ENCODE results near the gene TCF19. TPM values are rescaled to one million over a fixed set of nuclear protein-coding genes. Genes with fewer than 3 reads are reported as not detected.

The TCF19 gene
- total RNA-seq, 2 experiments from 2014 or later = 56.7 to 61.6 TPM

GRCh38 chr6:31208506-31208905 is 50.1 kb downstream of the TCF19 start:
- Histone ChIP-seq H3K36me3 (ENCODE audit: insufficient read depth, low read length) (no peaks in the 10 kb centered on the region), H3K4me3 (ENCODE audit: low read depth, low read length, poor library complexity, severe bottlenecking) (no peak overlapping the region), H3K4me2 (ENCODE audit: low read length) (no peak overlapping the region), H3K4me1 (ENCODE audit: insufficient read depth, low read length, poor library complexity, severe bottlenecking) (peaks cover 36% of the 10 kb centered on the region), H3K79me2 (ENCODE audit: insufficient read depth, low read depth, low read length) (no peaks in the 10 kb centered on the region), H3K9me3 (ENCODE audit: low read length) (no peaks in the 10 kb centered on the region), H2AFZ (ENCODE audit: low read length) (no peak overlapping the region), H3K9me2 (ENCODE audit: insufficient read depth, low read length) (no peaks in the 10 kb centered on the region), H3K27ac (ENCODE audit: low read depth, low read length, poor library complexity, severe bottlenecking) (no peak overlapping the region), H4K20me1 (ENCODE audit: insufficient read depth, low read length) (no peaks in the 10 kb centered on the region)
- BruUV-seq (replicated peaks) = no TSS peak
- TF ChIP-seq CTCF (conservative IDR thresholded peaks at IDR 0.05; ENCODE audit: low read length) (no peak), EZH2phosphoT487 (IDR thresholded peaks at IDR 0.05; ENCODE audit: borderline replicate concordance, low read depth, low read length) (no peak)
- intact Hi-C loops (cut with micrococcal nuclease; ENCODE audit: unreplicated experiment) = no loop called here
- CTCF ChIA-PET (ENCODE audit: unreplicated experiment) = no interaction called here
- DNase-seq (ENCODE audit: low spot score) = no peak
- POLR2A ChIA-PET = interaction anchor here (0.6 to 1.6 kb wide), 2 partner anchors 10 to 703 kb away, joined by 7 to 8 read pairs; no protein-coding TSS in a partner anchor

GRCh38 chr6:31209137-31209536 is 50.7 kb downstream of the TCF19 start:
- Histone ChIP-seq H3K36me3 (ENCODE audit: insufficient read depth, low read length) (no peaks in the 10 kb centered on the region), H3K4me3 (ENCODE audit: low read depth, low read length, poor library complexity, severe bottlenecking) (no peak overlapping the region), H3K9me2 (ENCODE audit: insufficient read depth, low read length) (no peaks in the 10 kb centered on the region), H3K4me1 (ENCODE audit: insufficient read depth, low read length, poor library complexity, severe bottlenecking) (peaks cover 30% of the 10 kb centered on the region), H2AFZ (ENCODE audit: low read length) (no peak overlapping the region), H3K9me3 (ENCODE audit: low read length) (peaks cover under 1% of the 10 kb centered on the region; the same call in 1 of the 2 replicates), H3K4me2 (ENCODE audit: low read length) (no peak overlapping the region), H3K27ac (ENCODE audit: low read depth, low read length, poor library complexity, severe bottlenecking) (no peak overlapping the region), H4K20me1 (ENCODE audit: insufficient read depth, low read length) (no peaks in the 10 kb centered on the region), H3K79me2 (ENCODE audit: insufficient read depth, low read depth, low read length) (no peaks in the 10 kb centered on the region)
- ChIA-PET POLR2A (interaction anchor here (1.6 kb wide), 1 partner anchor 9 kb away, joined by 8 read pairs; no protein-coding TSS in a partner anchor), CTCF (ENCODE audit: unreplicated experiment) (no interaction called here)
- TF ChIP-seq CTCF (conservative IDR thresholded peaks at IDR 0.05; ENCODE audit: low read length) (no peak), EZH2phosphoT487 (IDR thresholded peaks at IDR 0.05; ENCODE audit: borderline replicate concordance, low read depth, low read length) (no peak)
- DNase-seq (ENCODE audit: low spot score) = no peak
- no TSS peak for BruUV-seq (replicated peaks)
- intact Hi-C loops (cut with micrococcal nuclease; ENCODE audit: unreplicated experiment) = no loop called here

GRCh38 chr6:31210123-31210522 is 51.7 kb downstream of the TCF19 start:
- Histone ChIP-seq H3K9me3 (ENCODE audit: low read length) (peaks cover 10% of the 10 kb centered on the region; the same call in 1 of the 2 replicates), H3K27ac (ENCODE audit: low read depth, low read length, poor library complexity, severe bottlenecking) (no peak overlapping the region), H2AFZ (ENCODE audit: low read length) (no peak overlapping the region), H3K9me2 (ENCODE audit: insufficient read depth, low read length) (no peaks in the 10 kb centered on the region), H3K79me2 (ENCODE audit: insufficient read depth, low read depth, low read length) (no peaks in the 10 kb centered on the region), H3K4me2 (ENCODE audit: low read length) (no peak overlapping the region), H3K36me3 (ENCODE audit: insufficient read depth, low read length) (no peaks in the 10 kb centered on the region; the same call in 1 of the 2 replicates), H4K20me1 (ENCODE audit: insufficient read depth, low read length) (no peaks in the 10 kb centered on the region), H3K4me1 (ENCODE audit: insufficient read depth, low read length, poor library complexity, severe bottlenecking) (peaks cover 23% of the 10 kb centered on the region), H3K4me3 (ENCODE audit: low read depth, low read length, poor library complexity, severe bottlenecking) (no peak overlapping the region)
- no TSS peak for BruUV-seq (replicated peaks)
- intact Hi-C loops (cut with micrococcal nuclease; ENCODE audit: unreplicated experiment) = no loop called here
- POLR2A ChIA-PET = interaction anchor here (0.7 kb wide), 1 partner anchor 32 kb away, joined by 3 read pairs; no protein-coding TSS in a partner anchor
- DNase-seq (ENCODE audit: low spot score) = no peak
- CTCF ChIA-PET (ENCODE audit: unreplicated experiment) = no interaction called here
- TF ChIP-seq EZH2phosphoT487 (IDR thresholded peaks at IDR 0.05; ENCODE audit: borderline replicate concordance, low read depth, low read length) = no peak
- TF ChIP-seq CTCF (conservative IDR thresholded peaks at IDR 0.05; ENCODE audit: low read length) = no peak

Measured in OCI-LY7 (cell line).